HG03159 (cell line): ENCODE results near the gene ARID3A.
A peak's percentile ranks its signal among the peaks of the same experiment; 100 is the strongest.
"Not testable (repeated sequence)": the region's sequence is repeated elsewhere in the genome, so short reads cannot be mapped to it uniquely, and the experiment has no call there.

Experiments
- ATAC-seq: cut with Tn5 transposase; IDR thresholded peaks from one replicate; pipeline ENCODE4 v1.9.1; 2021; ENCODE audit warnings: mild to moderate bottlenecking, moderate library complexity; ENCODE audit not compliant: unreplicated experiment

ARID3A gene

DNA sequence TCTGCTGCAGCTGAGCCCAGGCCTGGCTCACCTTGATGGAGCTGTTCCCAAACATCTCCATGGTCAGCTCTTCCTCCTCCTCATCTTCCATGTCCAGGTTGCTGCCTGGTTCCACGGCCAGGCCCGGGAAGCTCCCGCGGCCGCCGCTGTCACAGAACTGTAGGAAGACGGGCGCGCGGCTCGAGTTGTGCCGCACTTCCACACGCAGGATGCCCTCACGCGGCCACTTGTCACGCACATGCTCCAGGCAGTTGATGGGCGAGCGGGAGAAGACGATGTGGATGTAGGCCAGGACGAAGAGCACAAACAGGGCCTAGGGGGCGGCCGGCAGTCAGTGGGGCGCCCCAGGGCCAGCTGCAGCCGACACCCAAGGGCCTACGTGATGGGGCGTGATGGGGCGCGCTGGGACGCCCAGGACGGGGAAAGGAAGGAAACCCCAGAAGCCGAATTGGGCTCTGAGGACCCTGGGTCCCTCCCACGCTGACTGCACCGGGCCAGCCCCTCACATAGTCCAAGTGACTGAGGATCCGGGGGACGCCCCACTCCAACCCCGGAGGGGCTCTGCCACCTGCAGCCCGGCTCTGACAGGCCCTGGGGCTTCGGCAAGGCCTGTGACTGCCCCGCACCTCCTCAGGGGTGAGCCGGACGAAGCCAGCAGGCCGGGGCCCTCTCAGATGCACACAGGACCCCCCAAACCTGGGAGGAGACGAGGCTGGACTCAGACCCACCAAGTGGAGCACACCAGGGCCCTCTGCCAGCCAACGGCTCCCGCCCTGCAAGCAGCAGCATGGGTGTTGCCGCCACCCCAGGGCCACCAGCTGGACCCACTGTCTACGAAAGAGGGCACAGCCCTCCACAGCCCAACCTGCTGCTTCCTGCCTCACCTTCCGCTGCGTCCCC lies 88.6 kb downstream of the ARID3A start:
- ATAC-seq: no peak

DNA sequence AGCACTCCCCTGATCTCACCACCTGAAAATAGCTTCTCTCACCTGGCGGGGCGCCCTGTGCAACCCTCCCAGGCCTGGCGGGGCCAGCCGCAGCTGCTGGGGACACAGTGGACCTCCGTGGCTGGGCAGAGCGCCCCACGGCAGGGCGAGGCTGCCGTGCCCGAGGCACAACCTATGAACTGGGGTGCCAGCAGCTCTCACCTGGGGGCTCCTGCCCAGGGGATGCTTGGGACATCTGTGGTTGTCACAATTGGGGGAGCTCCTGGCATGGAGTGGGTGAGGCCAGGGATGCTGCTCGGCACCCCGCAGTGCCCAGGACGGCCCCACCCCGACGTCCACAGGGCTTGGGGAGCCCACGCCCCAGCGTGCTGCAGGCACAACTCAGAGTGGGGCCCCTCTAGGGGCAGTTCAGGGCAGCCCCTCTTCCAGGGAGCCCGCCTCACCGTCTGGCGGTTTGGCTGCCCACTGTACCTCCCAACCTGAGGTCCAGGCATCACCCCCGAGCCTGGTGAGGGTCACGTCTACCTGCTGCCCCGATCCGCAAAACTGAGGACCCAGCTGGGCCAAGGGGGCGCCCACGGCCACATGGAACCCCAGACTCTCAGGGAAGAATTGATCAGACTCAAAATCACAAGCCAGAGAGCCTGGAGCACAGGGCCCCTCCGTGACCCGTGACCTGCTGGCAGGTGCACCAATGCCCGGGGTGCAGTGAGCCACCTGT lies 89.4 kb downstream of the ARID3A start:
- ATAC-seq: no peak

DNA sequence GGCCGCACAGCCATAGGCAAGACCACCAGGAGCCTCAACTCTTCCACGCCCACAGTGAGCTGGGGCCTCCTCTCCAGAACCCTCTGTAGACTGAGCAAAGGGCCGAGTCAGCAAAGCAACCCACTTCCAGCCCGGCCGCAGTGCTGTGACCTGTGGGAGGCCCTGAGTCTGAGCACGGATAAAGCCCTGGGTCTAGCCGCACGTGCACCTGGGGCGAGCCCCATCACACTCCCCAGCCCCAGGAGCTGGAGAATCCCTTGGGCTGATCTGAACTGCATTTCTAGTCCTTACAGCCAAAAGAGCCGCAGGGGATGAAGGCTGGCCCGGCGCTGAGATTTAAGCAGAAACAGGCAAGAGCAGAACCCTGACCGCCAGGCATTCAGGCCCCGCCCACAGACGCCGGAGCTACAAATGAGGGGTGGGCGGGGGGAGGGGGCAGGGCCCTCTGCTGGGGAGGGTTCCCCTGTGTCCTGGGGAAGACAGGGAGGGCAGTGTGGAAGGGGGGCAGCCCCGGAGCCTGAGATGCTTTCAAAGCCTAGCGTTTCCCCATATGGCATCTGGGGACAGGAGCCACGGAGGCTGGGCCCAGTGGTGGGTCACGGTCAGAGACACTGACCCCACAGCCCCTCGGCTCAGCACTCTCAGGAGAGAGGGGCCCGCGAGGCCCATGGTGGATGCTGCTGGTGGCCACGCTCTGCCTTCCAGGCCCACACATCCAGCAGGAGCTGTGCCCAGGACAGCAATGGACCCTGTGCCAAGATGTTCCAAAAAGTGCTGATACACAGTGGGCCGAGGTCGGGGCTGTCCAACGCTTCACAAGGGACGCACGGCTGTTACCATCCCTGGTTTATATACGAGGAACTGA lies 90.2 kb downstream of the ARID3A start:
- no peak for ATAC-seq

DNA sequence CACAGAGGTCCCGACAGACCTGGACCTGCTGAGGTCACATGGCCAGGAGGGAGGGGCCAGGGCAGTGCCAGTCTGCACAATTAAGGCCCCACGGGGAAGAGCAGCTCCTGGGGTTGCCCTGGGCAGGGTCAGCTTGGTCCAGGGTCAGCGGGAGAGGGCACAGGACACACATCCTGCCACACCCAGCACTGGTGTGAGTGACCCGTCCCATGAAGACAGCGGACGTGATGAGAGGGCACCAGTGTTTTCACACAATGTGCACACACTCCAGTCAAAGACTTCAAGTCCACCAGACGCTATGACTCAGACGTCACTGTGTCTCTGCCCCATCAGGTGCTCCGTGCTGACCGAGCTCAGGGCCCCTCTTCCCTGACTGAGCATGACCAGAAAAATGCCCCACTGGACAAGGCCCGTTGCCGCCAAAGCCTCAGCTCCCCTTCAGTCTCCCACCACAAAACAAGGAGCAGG lies 90.8 kb downstream of the ARID3A start:
- no peak for ATAC-seq

DNA sequence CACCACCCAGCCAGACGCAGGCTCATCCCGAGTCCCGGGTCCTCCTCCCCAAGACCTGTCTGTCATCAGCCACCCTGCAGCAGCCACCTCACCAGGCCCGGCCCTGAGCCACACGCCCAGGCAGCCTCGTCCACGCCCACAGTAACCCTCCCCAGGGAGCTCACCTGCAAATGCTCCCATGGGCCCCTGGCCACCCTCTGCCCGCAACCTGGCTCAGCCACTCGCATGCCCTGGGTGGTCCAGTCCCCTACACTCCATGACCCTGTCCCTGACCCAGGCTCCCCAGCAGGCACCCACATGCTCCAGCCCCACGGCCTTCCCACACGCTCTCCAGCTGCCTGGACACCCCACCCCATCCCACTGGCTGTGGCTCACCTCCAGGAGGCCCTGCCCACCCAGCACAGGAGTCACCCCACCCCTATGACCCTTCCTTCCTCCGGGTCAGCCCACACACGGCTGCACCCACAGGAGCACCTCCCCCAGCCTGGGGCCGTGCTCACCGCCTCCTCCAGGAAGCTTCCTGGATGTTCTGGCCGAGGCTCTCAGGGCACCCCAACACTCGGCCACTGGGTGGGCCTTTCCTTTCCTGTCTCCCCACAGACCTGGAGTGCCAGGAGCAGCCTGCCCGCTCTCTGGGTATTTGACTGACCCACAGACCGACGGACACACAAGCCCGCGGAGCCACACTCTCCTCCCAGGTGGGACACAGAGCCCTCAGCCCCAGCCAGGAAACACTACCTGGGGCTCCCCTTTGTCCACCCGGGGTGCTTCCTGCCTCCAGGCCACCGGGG lies 91.5 kb downstream of the ARID3A start:
- ATAC-seq: no peak

DNA sequence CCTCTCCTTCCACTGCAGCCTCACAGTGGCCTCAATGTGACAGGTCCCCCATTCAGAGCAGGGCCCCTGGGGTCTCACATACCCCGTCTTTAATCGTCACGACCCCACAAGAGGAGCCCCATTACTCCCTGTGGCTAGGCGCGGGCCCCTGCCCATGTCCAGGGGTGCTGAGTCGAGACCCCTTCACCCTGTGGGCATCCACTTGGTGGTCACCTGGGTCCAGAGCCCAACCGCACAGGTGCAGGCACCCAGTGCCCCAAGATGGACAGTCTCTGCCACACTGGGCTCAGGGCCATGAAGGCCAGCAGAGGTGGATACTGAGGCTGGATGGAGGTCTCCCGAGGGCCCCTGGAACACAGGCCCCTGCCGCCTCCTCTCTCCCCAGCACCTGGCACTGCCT lies 92.1 kb downstream of the ARID3A start:
- no peak for ATAC-seq

DNA sequence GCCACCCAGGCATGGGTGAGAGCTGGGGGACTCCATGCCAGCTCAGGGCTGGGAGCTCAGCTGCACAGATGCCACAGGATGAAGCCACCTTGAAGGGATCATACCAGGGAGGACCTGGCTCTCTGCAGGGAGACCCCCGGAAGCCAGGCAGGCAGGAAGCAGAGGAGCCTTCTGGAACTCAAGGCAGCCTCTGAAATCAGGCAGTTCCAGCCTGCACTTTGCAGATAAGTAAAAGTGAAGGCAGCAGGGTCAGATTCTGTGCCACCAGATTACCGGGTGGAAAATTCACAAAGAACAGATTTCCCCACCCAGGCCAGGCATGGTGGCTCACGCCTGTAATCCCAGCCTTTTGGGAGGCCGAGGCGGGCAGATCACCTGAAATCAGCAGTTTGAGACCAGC lies 92.6 kb downstream of the ARID3A start:
- ATAC-seq: no peak

DNA sequence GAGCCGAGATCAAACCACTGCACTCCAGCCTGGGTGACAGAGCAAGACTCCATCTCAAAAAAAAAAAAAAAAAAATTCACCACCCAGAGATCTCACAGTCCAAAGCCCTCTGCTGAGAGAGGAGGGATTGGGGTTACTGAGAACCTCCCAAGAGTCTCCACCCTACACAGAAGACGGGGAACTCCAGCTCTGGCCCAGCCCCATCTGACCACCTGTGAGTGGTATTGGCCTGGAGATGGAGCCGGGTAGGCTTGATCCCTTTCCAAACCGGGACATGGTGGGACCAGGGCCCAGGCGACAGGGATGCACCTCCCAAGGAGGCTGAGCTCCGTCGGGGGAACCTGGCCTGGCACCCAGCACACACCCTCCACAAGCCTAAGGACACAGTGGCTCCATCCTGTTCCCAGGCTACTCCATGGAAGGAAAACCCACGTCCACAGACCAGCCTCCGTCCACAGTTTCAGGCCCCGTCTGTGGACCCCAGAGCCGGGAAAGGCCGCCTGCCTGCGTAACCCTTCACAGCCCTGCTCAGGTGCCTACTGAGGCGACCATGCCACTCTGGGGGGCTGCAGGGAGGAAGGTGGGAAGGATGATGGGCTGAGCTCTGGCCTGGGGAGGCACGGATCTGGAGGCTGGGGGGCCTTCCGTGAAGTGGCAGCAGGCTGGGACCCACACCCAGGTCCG lies 93.2 kb downstream of the ARID3A start:
- no peak for ATAC-seq

DNA sequence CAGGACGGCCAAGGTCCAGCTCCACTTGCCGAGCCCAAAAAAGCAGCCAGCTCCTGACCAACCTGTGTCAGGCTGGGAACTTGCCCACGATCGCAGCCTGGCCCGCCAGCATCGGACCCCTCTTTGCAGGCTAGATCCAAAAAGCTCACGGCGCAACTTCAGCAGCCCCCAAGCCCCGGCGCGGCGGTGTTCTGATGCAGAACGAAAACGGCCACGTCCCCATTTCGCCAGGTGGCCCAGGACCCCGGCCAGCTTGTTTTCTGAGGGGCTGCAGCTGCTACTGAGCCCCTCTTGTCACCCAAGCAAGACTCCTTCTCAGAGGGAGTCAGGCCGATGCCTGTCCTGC lies 93.8 kb downstream of the ARID3A start:
- no peak for ATAC-seq

DNA sequence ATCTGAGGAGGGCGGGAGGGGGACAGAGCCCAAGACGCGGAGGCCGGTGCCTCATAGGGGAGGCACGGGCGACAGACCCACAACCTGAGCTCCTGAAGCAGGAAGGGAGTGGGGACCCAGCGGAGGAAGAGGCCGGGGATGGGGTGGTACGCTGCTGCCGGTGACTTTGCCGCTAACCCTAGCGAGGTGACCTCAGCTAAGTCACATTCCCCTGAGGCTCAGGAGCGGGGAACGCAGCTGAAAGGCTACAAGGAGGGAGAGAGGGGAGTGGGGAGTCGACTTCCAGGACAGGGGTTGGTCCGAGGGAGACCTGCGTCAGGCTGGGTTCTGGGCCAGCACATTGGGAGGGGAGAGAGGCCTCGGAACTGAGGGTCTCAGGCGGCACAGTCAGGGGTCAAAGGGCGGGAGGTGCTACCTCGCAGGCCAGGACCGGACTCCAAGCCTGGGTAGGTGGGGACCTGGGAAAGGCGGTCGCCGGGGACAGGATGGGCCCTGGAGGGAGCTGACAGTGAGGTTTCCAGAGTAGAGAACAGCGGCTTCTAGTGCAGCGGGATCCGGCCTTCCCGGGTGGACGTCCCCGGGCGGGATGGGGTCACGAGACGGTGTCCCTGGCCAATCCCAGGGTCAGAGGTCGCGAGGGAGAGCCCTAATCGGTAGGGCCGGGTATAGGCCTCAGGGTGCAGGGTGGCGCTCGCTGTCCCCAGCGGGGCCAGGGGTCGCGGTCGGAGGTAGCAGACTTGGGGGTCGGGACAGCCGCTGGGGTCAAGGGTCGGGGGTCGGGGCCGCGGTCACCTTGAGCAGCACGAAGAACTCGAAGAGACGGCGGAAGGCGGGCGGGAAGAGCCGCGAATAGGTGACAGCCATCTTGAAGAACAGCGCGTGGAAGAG lies 94.4 kb downstream of the ARID3A start:
- no peak for ATAC-seq

DNA sequence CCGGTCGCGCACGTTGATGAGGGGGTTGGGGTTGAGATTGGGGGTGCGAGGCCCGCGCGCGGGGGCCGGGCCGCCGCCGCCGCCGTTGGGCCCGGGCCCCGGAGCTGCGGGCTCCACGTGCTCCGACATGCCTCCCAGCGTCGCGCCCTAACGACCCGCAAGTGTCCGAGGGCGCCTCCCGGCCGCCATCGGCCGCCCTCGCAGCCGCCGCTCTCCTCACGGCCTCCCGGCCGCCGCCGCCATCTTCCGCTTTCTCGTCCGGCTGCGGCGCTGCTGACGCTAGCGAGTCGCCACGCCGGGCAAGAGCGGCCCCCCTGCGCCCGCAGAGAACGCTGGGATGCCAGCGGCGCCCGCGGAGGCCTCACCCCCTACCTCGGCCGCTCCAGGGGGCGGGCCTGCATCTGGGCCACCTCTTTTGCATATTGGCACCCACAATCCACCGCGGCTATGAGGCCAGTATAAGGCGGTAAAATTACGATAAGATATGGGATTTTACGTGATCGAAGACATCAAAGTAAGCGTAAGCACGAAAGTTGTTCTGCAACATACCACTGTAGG lies 95.1 kb downstream of the ARID3A start, which contains the start of gene TMEM259:
TSS of gene TMEM259 (minus strand) at position 256 of the 558 bp plus-strand sequence. CDS start at position 129, 127 bp downstream.
- peak; percentile 76 for ATAC-seq

DNA sequence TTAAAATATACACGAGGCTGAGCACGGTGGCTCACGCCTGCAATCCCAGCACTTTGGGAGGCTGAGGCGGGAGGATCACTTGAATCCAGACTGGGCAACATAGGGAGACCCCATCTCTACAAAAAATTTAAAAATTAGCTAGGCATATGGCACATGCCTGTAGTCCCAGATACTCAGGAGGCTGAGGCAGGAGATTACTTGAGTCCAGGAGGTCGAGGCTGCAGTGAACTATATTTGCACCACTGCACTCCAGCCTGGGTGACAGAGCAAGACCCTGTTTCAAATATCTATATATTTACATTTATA lies 98.0 kb downstream of the ARID3A start:
- not testable (repeated sequence) for ATAC-seq

DNA sequence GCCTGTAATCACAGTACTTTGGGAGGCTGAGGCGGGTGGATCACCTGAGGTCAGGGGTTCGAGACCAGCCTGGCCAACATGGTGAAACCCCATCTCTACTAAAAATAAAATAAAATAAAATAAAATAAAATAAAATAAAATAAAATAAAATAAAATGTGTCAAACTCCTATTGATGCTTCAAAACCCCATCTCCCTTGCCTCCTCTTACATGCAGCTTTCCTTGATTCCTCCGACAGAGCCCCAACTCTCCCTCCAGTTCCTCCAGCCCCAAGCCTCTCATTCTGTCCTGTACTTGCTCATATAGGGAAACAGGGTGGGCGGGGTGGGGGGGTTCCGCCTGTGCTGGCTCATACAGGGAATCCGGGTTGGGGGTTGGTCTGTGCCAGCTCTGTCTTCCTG lies 99.2 kb downstream of the ARID3A start:
- not testable (repeated sequence) for ATAC-seq
